SJSA1 (cell line): ENCODE results near the gene ASXL1. TPM values are rescaled to one million over a fixed set of nuclear protein-coding genes. Genes with fewer than 3 reads are reported as not detected.

Source experiments
- DNase-seq, 2 experiments: peaks; one replicate each; pipeline ENCODE4 v3.0.0-alpha.2; 2015 to 2020; ENCODE audit warnings: low spot score in 2 of 2, low read depth in 1 of 2
- H3K27ac ChIP-seq: fragments of 250-450 bp; sonication (Bioruptor Pico); 2 replicates; pipeline ENCODE4 v1.5.1; 2020; ENCODE audit warnings: mild to moderate bottlenecking, moderate library complexity
- H3K27me3 ChIP-seq: fragments of 250-450 bp; sonication (Bioruptor Pico); replicated peaks from 2 replicates; pipeline ENCODE4 v1.5.1; 2020; ENCODE audit warnings: mild to moderate bottlenecking, moderate library complexity
- H3K36me3 ChIP-seq: fragments of 250-450 bp; sonication (Bioruptor Pico); 2 replicates; pipeline ENCODE4 v1.5.1; 2020; ENCODE audit warnings: mild to moderate bottlenecking
- H3K4me1 ChIP-seq: fragments of 250-450 bp; sonication (Bioruptor Pico); replicated peaks from 2 replicates; pipeline ENCODE4 v1.6.1; 2021; ENCODE audit warnings: mild to moderate bottlenecking
- H3K4me3 ChIP-seq: fragments of 250-450 bp; sonication (Bioruptor Pico); 2 replicates; pipeline ENCODE4 v1.5.1; 2020; ENCODE audit warnings: mild to moderate bottlenecking
- H3K9me3 ChIP-seq: fragments of 250-450 bp; sonication (Bioruptor Pico); replicated peaks from 2 replicates; pipeline ENCODE4 v1.5.1; 2020; ENCODE audit warnings: mild to moderate bottlenecking
- total RNA-seq: library from RNA; depleted of rRNA; stranded (reverse); fragments of >200 nt; shearing (Covaris generic); gene quantifications from 2 replicates; pipeline ENCODE4 v1.2.3, GENCODE V29; 2014

The ASXL1 gene
- total RNA-seq, 1 experiment from 2014 or later = 35.2 TPM

- Histone ChIP-seq H3K9me3 (no peaks in the 10 kb centered on the region), H3K27ac (no peak overlapping the region), H3K27me3 (no peaks in the 10 kb centered on the region), H3K36me3 (peaks cover 57% of the 10 kb centered on the region), H3K4me3 (no peak overlapping the region), H3K4me1 (peaks cover 17% of the 10 kb centered on the region)
- DNase-seq = no peak
Observed at GRCh38 chr20:32455171-32455900, 97.2 kb downstream of the ASXL1 start.

- peaks cover 17% of the 10 kb centered on the region for H3K4me1 ChIP-seq
- no peak for DNase-seq
- H3K9me3 ChIP-seq = no peaks in the 10 kb centered on the region
- no peak overlapping the region for H3K4me3 ChIP-seq
- no peak overlapping the region for H3K27ac ChIP-seq
- H3K27me3 ChIP-seq = no peaks in the 10 kb centered on the region
- H3K36me3 ChIP-seq = peaks cover 55% of the 10 kb centered on the region
Observed at GRCh38 chr20:32455901-32456701, 98.0 kb downstream of the ASXL1 start.

- Histone ChIP-seq H3K27me3 (no peaks in the 10 kb centered on the region), H3K9me3 (no peaks in the 10 kb centered on the region), H3K27ac (no peak overlapping the region), H3K36me3 (peaks cover 49% of the 10 kb centered on the region), H3K4me1 (peaks cover 17% of the 10 kb centered on the region), H3K4me3 (peak overlapping the region; percentile 30)
- peak in 1 of 2 experiments; percentile 50 for DNase-seq
Observed at GRCh38 chr20:32456869-32457478, 98.8 kb downstream of the ASXL1 start.

- peak overlapping the region; percentile 30 for H3K4me3 ChIP-seq
- no peaks in the 10 kb centered on the region for H3K9me3 ChIP-seq
- peaks cover 17% of the 10 kb centered on the region for H3K4me1 ChIP-seq
- H3K27ac ChIP-seq = no peak overlapping the region
- no peaks in the 10 kb centered on the region for H3K27me3 ChIP-seq
- DNase-seq = peak; percentile 23 to 67
- peaks cover 49% of the 10 kb centered on the region for H3K36me3 ChIP-seq
Observed at GRCh38 chr20:32457479-32457986, 99.4 kb downstream of the ASXL1 start.

GRCh38 chr20:32458061-32458836 is 100.1 kb downstream of the ASXL1 start:
- H3K4me1 ChIP-seq = peaks cover 17% of the 10 kb centered on the region

GRCh38 chr20:32458837-32459220 is 100.7 kb downstream of the ASXL1 start:
- Histone ChIP-seq H3K27ac (no peak overlapping the region), H3K36me3 (peaks cover 36% of the 10 kb centered on the region)

More at GRCh38 chr20:32458061-32458836, 100.1 kb downstream of the ASXL1 start:
- no peaks in the 10 kb centered on the region for H3K27me3 ChIP-seq
- DNase-seq = no peak
- no peak overlapping the region for H3K27ac ChIP-seq
- no peaks in the 10 kb centered on the region for H3K9me3 ChIP-seq
- peaks cover 42% of the 10 kb centered on the region for H3K36me3 ChIP-seq
- no peak overlapping the region for H3K4me3 ChIP-seq

GRCh38 chr20:32460231-32460630 is 102.1 kb downstream of the ASXL1 start:
- DNase-seq = no peak
- Histone ChIP-seq H3K36me3 (peaks cover 35% of the 10 kb centered on the region), H3K4me1 (peaks cover 30% of the 10 kb centered on the region), H3K27ac (no peak overlapping the region), H3K9me3 (no peaks in the 10 kb centered on the region), H3K27me3 (no peaks in the 10 kb centered on the region), H3K4me3 (no peak overlapping the region)

More at GRCh38 chr20:32458837-32459220, 100.7 kb downstream of the ASXL1 start:
- no peaks in the 10 kb centered on the region for H3K9me3 ChIP-seq
- peaks cover 17% of the 10 kb centered on the region for H3K4me1 ChIP-seq
- H3K27me3 ChIP-seq = no peaks in the 10 kb centered on the region
- no peak overlapping the region for H3K4me3 ChIP-seq
- no peak for DNase-seq

GRCh38 chr20:32460683-32461320 is 102.7 kb downstream of the ASXL1 start:
- H3K36me3 ChIP-seq = peaks cover 30% of the 10 kb centered on the region
- H3K4me1 ChIP-seq = peaks cover 36% of the 10 kb centered on the region
- H3K27ac ChIP-seq = no peak overlapping the region

GRCh38 chr20:32461836-32462600 is 103.9 kb downstream of the ASXL1 start:
- Histone ChIP-seq H3K4me1 (peaks cover 41% of the 10 kb centered on the region), H3K9me3 (no peaks in the 10 kb centered on the region), H3K36me3 (peaks cover 31% of the 10 kb centered on the region), H3K27me3 (no peaks in the 10 kb centered on the region), H3K27ac (no peak overlapping the region), H3K4me3 (no peak overlapping the region)
- no peak for DNase-seq

More at GRCh38 chr20:32460683-32461320, 102.7 kb downstream of the ASXL1 start:
- no peak for DNase-seq
- Histone ChIP-seq H3K27me3 (no peaks in the 10 kb centered on the region), H3K9me3 (no peaks in the 10 kb centered on the region), H3K4me3 (no peak overlapping the region)

- H3K27me3 ChIP-seq = no peaks in the 10 kb centered on the region
- no peak overlapping the region for H3K4me3 ChIP-seq
- no peaks in the 10 kb centered on the region for H3K9me3 ChIP-seq
- peaks cover 31% of the 10 kb centered on the region for H3K4me1 ChIP-seq
- H3K36me3 ChIP-seq = peaks cover 32% of the 10 kb centered on the region
- no peak overlapping the region for H3K27ac ChIP-seq
- no peak for DNase-seq
Observed at GRCh38 chr20:32462900-32463641, 104.9 kb downstream of the ASXL1 start.

- no peak overlapping the region for H3K27ac ChIP-seq
- H3K9me3 ChIP-seq = no peaks in the 10 kb centered on the region
- no peak for DNase-seq
- no peak overlapping the region for H3K4me3 ChIP-seq
- peaks cover 32% of the 10 kb centered on the region for H3K36me3 ChIP-seq
- H3K4me1 ChIP-seq = peaks cover 29% of the 10 kb centered on the region
- H3K27me3 ChIP-seq = no peaks in the 10 kb centered on the region
Observed at GRCh38 chr20:32463642-32464400, 105.7 kb downstream of the ASXL1 start.
